Measurements from ENCODE around the gene COL25A1.

Gene COL25A1

GRCh38 chr4:108885211-108885610 lies 417.2 kb downstream of the COL25A1 start:
- CTCF ChIA-PET = no interaction called here
- POLR2A ChIA-PET = interaction anchor here (1.0 kb wide), 1 partner anchor 36 kb away, joined by 3 read pairs; no protein-coding TSS in a partner anchor
- DNase-seq (ENCODE audit: low read depth, low spot score) = peak; percentile 14
- TF ChIP-seq CTCF (IDR thresholded peaks at IDR 0.05; ENCODE audit: insufficient read depth, low read length, missing control alignments) = no peak
- no peak overlapping the region for H3K4me3 ChIP-seq (ENCODE audit: low read depth, low read length)

DNA sequence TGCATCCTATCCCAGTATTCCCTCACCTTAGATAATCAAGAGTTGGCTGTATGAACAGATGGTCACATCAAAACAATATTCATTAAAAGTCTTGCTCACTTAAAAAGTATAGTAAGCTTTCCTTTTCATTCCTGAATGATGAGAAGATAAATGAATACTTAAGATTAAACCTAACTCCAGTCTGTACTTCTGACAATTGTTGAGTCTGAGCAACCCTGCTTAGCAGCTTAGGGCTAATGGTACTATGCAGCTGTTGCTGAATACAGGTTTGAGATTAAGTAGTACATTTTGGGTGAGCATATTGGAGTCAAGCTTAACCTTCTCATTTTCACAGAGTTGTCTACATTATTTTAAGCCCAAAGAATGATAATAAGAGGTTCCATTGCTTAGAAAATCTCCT lies 417.9 kb downstream of the COL25A1 start:
- H3K4me3 ChIP-seq (ENCODE audit: low read depth, low read length) = no peak overlapping the region
- ChIA-PET POLR2A (interaction anchor here (1.0 kb wide), 1 partner anchor 35 kb away, joined by 3 read pairs; no protein-coding TSS in a partner anchor), CTCF (no interaction called here)
- TF ChIP-seq CTCF (IDR thresholded peaks at IDR 0.05; ENCODE audit: insufficient read depth, low read length, missing control alignments) = no peak
- DNase-seq (ENCODE audit: low read depth, low spot score) = no peak

- ChIA-PET CTCF (interaction anchor here (0.7 to 1.1 kb wide), 2 partner anchors 8 to 47 kb away, joined by 3 read pairs; no protein-coding TSS in a partner anchor), POLR2A (interaction anchor here (1.3 kb wide), 1 partner anchor 262 kb away, joined by 3 read pairs; the partner anchor contains the start of gene RPL34)
- no peak for DNase-seq (ENCODE audit: low read depth, low spot score)
- H3K4me3 ChIP-seq (ENCODE audit: low read depth, low read length) = no peak overlapping the region
- TF ChIP-seq CTCF (IDR thresholded peaks at IDR 0.05; ENCODE audit: insufficient read depth, low read length, missing control alignments) = no peak
Observed at GRCh38 chr4:108881986-108882385, 420.5 kb downstream of the COL25A1 start.

DNA sequence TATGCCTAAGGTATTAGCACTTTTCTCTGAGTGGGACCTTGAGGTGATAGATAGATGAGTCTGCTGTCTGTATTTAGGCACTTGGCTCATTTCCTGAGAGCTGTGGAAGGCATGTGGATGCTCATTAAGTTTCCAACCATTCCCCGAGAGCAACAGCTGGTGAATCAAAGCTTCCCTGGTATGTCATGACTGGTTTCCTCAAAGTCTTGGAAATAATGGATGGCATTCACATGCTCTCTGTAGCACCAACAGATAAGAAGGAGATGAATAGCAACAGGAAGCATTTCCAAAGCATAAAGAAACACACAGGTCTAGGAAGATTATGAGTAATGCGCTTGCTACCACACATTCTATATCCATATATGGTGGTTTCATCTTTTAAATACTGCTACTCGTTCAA lies 421.3 kb downstream of the COL25A1 start:
- ChIA-PET POLR2A (interaction anchor here (1.1 to 1.3 kb wide), 3 partner anchors 31 to 261 kb away, joined by 3 to 7 read pairs (median 3); partner anchors contain the start of gene RPL34), CTCF (interaction anchor here (1.1 kb wide), 1 partner anchor 9 kb away, joined by 3 read pairs; no protein-coding TSS in a partner anchor)
- H3K4me3 ChIP-seq (ENCODE audit: low read depth, low read length) = no peak overlapping the region
- peak; percentile 82 for DNase-seq (ENCODE audit: low read depth, low spot score)
- no peak for TF ChIP-seq CTCF (IDR thresholded peaks at IDR 0.05; ENCODE audit: insufficient read depth, low read length, missing control alignments)

DNA sequence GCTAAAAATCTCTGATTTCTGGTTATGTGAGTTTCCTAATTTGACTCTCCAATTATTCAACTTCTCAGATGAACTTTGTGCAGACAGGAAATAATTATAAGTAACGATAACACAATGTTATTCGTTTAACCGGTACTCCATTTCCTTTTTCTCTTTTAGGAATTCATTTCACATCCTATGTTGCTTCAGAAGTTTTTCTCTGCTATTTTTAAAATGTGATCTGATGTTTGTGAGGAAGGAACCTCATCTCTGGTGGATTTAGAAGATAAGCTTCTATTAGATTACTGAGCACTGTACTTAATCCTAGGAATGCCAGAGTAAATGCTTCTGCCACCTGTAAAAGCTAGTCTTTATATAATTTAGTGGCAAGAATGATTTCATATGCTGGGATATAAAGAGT lies 423.7 kb downstream of the COL25A1 start:
- CTCF ChIA-PET = no interaction called here
- POLR2A ChIA-PET = no interaction called here
- no peak for DNase-seq (ENCODE audit: low read depth, low spot score)
- no peak for TF ChIP-seq CTCF (IDR thresholded peaks at IDR 0.05; ENCODE audit: insufficient read depth, low read length, missing control alignments)
- no peak overlapping the region for H3K4me3 ChIP-seq (ENCODE audit: low read depth, low read length)

DNA sequence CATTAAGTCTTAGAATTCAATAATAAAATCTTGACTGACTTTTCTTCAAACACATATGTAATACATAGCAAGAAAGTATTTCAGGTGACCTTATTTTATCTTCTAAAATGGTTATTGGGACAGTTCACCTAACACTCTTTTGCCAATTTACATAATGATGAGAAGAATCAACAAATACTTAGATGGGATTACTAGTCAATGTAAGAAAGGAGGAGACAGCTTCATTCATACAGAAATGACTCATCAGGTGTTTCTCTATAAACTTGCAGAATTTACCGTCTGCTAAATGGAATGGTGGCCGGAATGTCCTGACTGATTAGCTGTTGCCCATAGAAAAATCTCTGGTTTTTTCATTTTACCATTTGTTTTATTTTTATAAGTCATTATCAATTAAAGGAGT lies 424.6 kb downstream of the COL25A1 start:
- ChIA-PET CTCF (interaction anchor here (0.9 kb wide), 1 partner anchor 11 kb away, joined by 3 read pairs; no protein-coding TSS in a partner anchor), POLR2A (no interaction called here)
- no peak overlapping the region for H3K4me3 ChIP-seq (ENCODE audit: low read depth, low read length)
- no peak for DNase-seq (ENCODE audit: low read depth, low spot score)
- TF ChIP-seq CTCF (IDR thresholded peaks at IDR 0.05; ENCODE audit: insufficient read depth, low read length, missing control alignments) = no peak
